ENCODE measurements around the gene CHD9. TPM values are rescaled to one million over a fixed set of nuclear protein-coding genes. Genes with fewer than 3 reads are reported as not detected.

The CHD9 gene, protein sequence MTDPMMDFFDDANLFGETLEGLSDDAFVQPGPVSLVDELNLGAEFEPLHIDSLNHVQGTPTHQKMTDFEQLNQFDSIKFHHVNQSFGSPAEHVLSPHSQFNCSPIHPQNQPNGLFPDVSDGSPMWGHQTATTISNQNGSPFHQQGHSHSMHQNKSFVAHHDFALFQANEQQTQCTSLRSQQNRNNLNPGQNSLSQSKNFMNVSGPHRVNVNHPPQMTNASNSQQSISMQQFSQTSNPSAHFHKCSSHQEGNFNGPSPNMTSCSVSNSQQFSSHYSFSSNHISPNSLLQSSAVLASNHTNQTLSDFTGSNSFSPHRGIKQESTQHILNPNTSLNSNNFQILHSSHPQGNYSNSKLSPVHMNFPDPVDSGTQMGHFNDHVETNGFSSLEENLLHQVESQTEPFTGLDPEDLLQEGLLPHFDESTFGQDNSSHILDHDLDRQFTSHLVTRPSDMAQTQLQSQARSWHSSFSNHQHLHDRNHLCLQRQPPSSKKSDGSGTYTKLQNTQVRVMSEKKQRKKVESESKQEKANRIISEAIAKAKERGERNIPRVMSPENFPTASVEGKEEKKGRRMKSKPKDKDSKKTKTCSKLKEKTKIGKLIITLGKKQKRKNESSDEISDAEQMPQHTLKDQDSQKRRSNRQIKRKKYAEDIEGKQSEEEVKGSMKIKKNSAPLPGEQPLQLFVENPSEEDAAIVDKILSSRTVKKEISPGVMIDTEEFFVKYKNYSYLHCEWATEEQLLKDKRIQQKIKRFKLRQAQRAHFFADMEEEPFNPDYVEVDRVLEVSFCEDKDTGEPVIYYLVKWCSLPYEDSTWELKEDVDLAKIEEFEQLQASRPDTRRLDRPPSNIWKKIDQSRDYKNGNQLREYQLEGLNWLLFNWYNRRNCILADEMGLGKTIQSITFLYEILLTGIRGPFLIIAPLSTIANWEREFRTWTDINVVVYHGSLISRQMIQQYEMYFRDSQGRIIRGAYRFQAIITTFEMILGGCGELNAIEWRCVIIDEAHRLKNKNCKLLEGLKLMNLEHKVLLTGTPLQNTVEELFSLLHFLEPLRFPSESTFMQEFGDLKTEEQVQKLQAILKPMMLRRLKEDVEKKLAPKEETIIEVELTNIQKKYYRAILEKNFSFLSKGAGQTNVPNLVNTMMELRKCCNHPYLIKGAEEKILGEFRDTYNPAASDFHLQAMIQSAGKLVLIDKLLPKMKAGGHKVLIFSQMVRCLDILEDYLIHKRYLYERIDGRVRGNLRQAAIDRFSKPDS (N-terminal part only)
- 26.6 and 45.5 TPM in 2 replicates for total RNA-seq (2014; rRNA removed; shearing (Covaris generic))

DNA sequence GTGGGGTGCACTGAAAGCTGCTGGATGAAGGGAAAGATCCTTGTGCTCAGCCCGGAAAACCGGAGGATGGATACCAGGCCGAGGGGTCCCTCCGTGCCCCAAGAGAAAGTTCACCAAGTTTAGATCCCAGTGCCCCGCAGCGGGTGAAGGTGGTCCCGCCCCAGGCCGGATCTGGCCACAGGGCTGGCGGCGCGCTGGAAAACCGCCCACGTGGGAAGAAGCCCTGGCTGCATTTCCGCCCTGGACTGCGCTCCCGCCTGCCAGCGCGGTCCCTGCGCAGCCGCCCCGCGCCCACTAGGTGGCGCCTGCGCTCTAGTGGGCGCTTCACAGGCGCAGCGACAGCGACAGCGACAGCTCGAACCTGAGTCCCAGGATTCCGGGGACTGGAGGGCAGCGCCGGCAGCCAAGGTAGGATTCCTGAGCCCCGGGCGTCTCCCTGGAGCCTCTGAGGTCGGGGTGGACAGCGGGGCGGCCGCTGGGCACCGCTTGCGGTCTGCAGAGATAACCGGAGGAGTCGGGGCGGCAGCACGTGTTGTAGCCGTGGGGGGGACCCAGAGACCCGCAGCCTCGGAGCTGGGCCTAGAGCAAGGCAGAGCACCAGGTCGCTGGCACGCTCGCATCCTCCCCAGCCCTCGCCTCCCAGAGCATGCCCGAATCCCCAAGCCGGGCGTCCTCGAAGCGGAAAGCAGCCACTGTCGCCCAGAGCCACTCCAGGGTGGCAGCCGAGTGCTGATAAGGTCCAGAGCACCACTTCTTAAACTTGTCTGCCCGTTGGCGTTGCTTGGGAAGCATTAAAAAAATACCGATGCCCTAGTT, at the start of gene CHD9:
TSS of gene CHD9 (plus strand) at position 322 of the 816 bp plus-strand sequence. CDS start 101,099 bp downstream, outside the sequence.

DNA sequence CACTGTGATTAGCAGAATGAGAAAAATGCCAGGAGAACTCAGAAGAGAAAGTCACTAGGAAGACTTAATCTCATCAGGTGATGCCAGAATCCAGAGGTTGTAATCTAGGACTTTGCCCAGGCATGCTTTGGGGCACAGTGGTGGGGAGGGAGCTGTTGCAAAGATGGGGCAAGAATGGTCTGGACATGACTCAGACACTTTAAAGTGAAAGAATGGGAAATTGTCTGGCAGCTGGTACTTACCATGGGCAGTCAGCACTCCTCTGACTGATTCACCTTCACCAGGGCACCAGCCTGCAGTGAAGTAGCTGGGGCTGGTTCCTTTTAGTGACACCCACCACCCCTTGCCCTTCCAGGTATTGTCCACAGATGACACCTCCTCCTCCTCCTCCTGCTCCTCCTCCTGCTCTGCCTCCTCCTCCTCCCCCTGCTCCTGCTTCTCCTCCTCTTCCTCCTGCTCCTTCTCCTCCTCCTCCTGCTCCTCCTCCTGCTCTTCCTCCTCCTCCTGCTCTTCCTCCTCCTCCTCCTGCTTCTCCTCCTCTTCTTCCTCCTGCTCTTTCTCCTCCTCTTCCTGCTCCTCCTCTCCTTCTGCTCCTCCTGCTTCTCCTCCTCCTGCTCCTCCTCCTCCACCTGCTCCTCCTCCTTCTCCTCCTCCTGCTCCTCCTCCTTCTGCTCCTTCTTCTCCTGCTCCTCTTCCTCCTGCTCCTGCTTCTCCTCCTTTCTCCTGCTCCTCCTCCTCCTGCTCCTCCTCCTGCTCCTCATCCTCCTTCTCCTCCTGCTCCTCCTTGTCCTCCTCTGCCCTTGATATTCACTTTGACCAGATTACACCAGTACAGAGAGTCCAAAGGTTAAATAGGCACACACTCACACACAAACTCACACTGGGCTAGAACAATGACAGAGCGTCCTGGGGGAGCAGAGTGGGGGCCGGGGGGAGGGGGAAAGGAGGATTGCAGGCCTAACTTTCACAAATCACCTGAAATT, 2.0 kb upstream of the CHD9 start, which contains the start of gene CHD9NB:
TSS of gene CHD9NB (minus strand) at position 379 of the 983 bp plus-strand sequence. CDS start 8,739 bp downstream, outside the sequence.

Small RNA genes within 50 kb of the gene (small RNA-seq; reads per million reads assigned to genes)
- gene RF01210 = not detected
- gene RNA5SP427 = 0.17 reads per million

Other genes with a start within 250 kb of the CHD9 start
- 0.30 and 1.2 TPM in 2 replicates for gene CHD9NB, start 2.1 kb upstream of the CHD9 start, total RNA-seq (2014; rRNA removed; shearing (Covaris generic))

All from A375 (cell line).